Activated naive CD4-positive, alpha-beta T cell treated with anti-CD3 and anti-CD28 coated beads for 36 hours (primary cell): ENCODE measurements around the gene PRDM1. TPM values are rescaled to one million over a fixed set of nuclear protein-coding genes. Genes with fewer than 3 reads are reported as not detected.

Experiments
- CTCF ChIA-PET: fragments of 350-600 bp; sonication (Branson Sonifier 250); formaldehyde crosslinking; loops from one replicate; lab custom pipeline; 2021; ENCODE audit warnings: antibody characterized with exemption; lab: Charles Lee
- DNase-seq: peaks from one replicate; pipeline ENCODE4 v3.0.0-alpha.2; 2020
- H3K27ac Mint-ChIP-seq: one replicate; pipeline ENCODE4 v1.8.0; 2021; ENCODE audit warnings: mild to moderate bottlenecking, mixed read lengths
- H3K27me3 Mint-ChIP-seq: one replicate; pipeline ENCODE4 v1.8.0; 2021; ENCODE audit warnings: low read depth, mixed read lengths
- H3K36me3 Mint-ChIP-seq: one replicate; pipeline ENCODE4 v1.8.0; 2021; ENCODE audit warnings: low read depth, mixed read lengths
- H3K4me1 Mint-ChIP-seq: one replicate; pipeline ENCODE4 v1.8.0; 2021; ENCODE audit warnings: low read depth, mixed read lengths
- H3K4me3 Mint-ChIP-seq: one replicate; pipeline ENCODE4 v1.8.0; 2021; ENCODE audit warnings: mild to moderate bottlenecking, moderate library complexity, mixed read lengths
- H3K9me3 Mint-ChIP-seq: one replicate; pipeline ENCODE4 v1.8.0; 2021; ENCODE audit warnings: mixed read lengths
- intact Hi-C: fragments of 100-400 bp; cut with micrococcal nuclease; formaldehyde crosslinking; loops from one replicate; pipeline ENCODE4 v1.15.1; 2023
- total RNA-seq, 2 experiments: library from RNA; stranded (reverse); gene quantifications; one replicate each; pipeline ENCODE4 v1.2.3, GENCODE V29; 2021

PRDM1 gene
- total RNA-seq, 2 experiments from 2014 or later = 3.4 to 4.0 TPM

DNA sequence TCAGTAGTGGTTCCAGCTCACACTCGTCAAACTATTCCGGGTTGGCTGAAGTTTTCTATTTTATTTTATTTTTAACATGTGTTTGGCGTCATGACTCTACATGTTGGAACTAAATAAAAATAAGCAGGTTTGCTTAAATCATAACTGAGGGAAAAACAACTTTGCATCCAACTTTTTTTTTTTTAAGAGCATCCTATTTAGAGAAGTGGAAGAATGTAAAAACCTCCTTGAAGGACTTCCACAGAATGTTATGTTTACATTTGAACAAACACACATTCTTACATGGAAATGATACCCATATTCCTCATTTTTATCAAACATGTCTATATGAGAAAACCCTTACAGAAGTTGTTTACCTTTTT, 659 bp downstream of the PRDM1 start:
- H3K4me3 Mint-ChIP-seq = peak overlapping the region; percentile 63
- peaks cover 48% of the 10 kb centered on the region for H3K27me3 Mint-ChIP-seq
- H3K9me3 Mint-ChIP-seq = no peaks in the 10 kb centered on the region
- no peaks in the 10 kb centered on the region for H3K36me3 Mint-ChIP-seq
- DNase-seq = no peak
- H3K27ac Mint-ChIP-seq = no peak overlapping the region
- CTCF ChIA-PET = interaction anchor here (0.7 to 2.7 kb wide), 5 partner anchors 19 to 421 kb away, joined by 3 to 12 read pairs (median 6); no protein-coding TSS in a partner anchor
- intact Hi-C loops = loop anchor here (1.0 to 2.0 kb wide), 7 partner anchors 12 to 602 kb away; no protein-coding TSS in a partner anchor
- H3K4me1 Mint-ChIP-seq = peaks cover 51% of the 10 kb centered on the region

DNA sequence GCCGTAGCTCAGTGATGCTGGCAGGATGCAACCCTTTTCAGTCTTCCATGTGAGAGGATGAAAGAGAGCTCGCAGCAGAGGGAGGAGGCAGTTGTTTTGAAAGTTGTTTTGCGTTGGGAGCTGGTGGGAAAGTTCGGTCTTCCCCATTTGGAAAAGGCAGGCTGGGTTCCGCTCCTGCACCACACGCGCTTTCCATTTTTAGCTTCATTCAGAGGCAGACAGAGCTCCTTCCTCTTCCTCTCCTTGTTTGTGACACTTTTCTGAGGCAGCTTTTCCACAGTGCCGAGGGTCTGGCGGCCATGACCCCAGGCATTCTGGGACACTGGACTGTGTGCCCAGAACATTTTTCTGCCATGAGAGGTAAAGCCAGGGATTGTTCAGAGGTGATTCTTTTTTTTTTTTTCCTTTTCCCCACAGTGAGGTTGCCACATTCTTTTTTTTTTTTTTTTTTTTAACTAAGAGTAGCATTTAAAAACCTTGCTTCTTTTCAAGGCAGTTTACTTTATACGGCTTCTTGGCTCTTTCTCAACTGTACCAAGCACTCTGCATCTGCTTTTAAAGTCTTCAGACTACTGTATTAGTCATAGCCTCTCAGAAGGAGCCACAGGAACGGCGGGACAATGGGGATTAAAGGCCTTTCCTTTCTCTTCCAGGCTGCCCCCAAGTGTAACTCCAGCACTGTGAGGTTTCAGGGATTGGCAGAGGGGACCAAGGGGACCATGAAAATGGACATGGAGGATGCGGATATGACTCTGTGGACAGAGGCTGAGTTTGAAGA, 1.6 kb downstream of the PRDM1 start:
- Mint-ChIP-seq H3K4me1 (peaks cover 47% of the 10 kb centered on the region), H3K36me3 (no peaks in the 10 kb centered on the region), H3K27ac (no peak overlapping the region), H3K9me3 (no peaks in the 10 kb centered on the region), H3K4me3 (peak overlapping the region; percentile 63), H3K27me3 (peaks cover 48% of the 10 kb centered on the region)
- CTCF ChIA-PET = interaction anchor here (2.7 kb wide), 1 partner anchor 136 kb away, joined by 12 read pairs; no protein-coding TSS in a partner anchor
- no peak for DNase-seq
- intact Hi-C loops = loop anchor here (2.0 kb wide), 1 partner anchor 355 kb away; no protein-coding TSS in a partner anchor

- CTCF ChIA-PET = interaction anchor here (0.6 to 2.2 kb wide), 8 partner anchors 80 to 357 kb away, joined by 3 to 27 read pairs (median 4); no protein-coding TSS in a partner anchor
- Mint-ChIP-seq H3K27ac (no peak overlapping the region), H3K9me3 (no peaks in the 10 kb centered on the region), H3K36me3 (no peaks in the 10 kb centered on the region), H3K4me3 (no peak overlapping the region), H3K4me1 (peaks cover 42% of the 10 kb centered on the region), H3K27me3 (peaks cover 40% of the 10 kb centered on the region)
- DNase-seq = no peak
- intact Hi-C loops = loop anchor here (1.0 to 10.0 kb wide), 4 partner anchors 133 to 1635 kb away; no protein-coding TSS in a partner anchor
Measured at GRCh38 chr6:106090001-106090400, 3.9 kb downstream of the PRDM1 start.

DNA sequence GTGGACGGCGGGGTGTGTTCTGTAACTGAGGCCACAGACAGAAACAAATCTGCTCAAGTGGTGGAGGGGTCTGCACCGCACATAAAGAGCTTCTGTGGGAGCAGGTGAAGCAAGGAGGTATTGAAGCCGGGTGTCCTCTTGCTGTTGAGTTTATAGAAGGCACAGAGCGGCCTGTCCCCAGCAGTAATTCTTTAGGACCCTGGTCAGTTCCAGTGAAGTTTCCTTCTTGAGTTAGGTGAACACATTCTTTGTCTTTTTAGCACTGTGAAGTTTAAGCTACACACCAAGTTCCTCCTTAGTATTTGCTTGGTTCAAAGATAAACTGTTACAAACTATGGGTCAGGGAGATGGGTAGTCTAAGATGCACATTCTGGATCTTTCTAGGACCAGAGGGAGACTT, 6.1 kb downstream of the PRDM1 start:
- Mint-ChIP-seq H3K27ac (no peak overlapping the region), H3K4me1 (peaks cover 43% of the 10 kb centered on the region), H3K36me3 (no peaks in the 10 kb centered on the region), H3K9me3 (no peaks in the 10 kb centered on the region), H3K27me3 (peaks cover 38% of the 10 kb centered on the region), H3K4me3 (no peak overlapping the region)
- intact Hi-C loops = loop anchor here (10.0 kb wide), 2 partner anchors 353 to 1633 kb away; no protein-coding TSS in a partner anchor
- CTCF ChIA-PET = interaction anchor here (1.0 to 2.6 kb wide), 3 partner anchors 90 to 208 kb away, joined by 3 to 15 read pairs (median 5); no protein-coding TSS in a partner anchor
- no peak for DNase-seq

- no peak overlapping the region for H3K27ac Mint-ChIP-seq
- H3K36me3 Mint-ChIP-seq = no peaks in the 10 kb centered on the region
- DNase-seq = no peak
- peaks cover 21% of the 10 kb centered on the region for H3K27me3 Mint-ChIP-seq
- intact Hi-C loops = loop anchor here (10.0 kb wide), 2 partner anchors 350 to 1630 kb away; no protein-coding TSS in a partner anchor
- H3K4me1 Mint-ChIP-seq = peaks cover 56% of the 10 kb centered on the region
- no peak overlapping the region for H3K4me3 Mint-ChIP-seq
- CTCF ChIA-PET = interaction anchor here (2.6 kb wide), 1 partner anchor 129 kb away, joined by 15 read pairs; no protein-coding TSS in a partner anchor
- H3K9me3 Mint-ChIP-seq = no peaks in the 10 kb centered on the region
Measured at GRCh38 chr6:106094261-106094963, 8.3 kb downstream of the PRDM1 start.

- no peak overlapping the region for H3K4me3 Mint-ChIP-seq
- intact Hi-C loops = loop anchor here (5.0 to 10.0 kb wide), 4 partner anchors 350 to 1727 kb away; partner anchors contain the start of gene SCML4
- H3K27me3 Mint-ChIP-seq = peaks cover 17% of the 10 kb centered on the region
- no peaks in the 10 kb centered on the region for H3K36me3 Mint-ChIP-seq
- peaks cover 60% of the 10 kb centered on the region for H3K4me1 Mint-ChIP-seq
- no peaks in the 10 kb centered on the region for H3K9me3 Mint-ChIP-seq
- CTCF ChIA-PET = no interaction called here
- H3K27ac Mint-ChIP-seq = no peak overlapping the region
- no peak for DNase-seq
Measured at GRCh38 chr6:106094964-106095335, 8.8 kb downstream of the PRDM1 start.

DNA sequence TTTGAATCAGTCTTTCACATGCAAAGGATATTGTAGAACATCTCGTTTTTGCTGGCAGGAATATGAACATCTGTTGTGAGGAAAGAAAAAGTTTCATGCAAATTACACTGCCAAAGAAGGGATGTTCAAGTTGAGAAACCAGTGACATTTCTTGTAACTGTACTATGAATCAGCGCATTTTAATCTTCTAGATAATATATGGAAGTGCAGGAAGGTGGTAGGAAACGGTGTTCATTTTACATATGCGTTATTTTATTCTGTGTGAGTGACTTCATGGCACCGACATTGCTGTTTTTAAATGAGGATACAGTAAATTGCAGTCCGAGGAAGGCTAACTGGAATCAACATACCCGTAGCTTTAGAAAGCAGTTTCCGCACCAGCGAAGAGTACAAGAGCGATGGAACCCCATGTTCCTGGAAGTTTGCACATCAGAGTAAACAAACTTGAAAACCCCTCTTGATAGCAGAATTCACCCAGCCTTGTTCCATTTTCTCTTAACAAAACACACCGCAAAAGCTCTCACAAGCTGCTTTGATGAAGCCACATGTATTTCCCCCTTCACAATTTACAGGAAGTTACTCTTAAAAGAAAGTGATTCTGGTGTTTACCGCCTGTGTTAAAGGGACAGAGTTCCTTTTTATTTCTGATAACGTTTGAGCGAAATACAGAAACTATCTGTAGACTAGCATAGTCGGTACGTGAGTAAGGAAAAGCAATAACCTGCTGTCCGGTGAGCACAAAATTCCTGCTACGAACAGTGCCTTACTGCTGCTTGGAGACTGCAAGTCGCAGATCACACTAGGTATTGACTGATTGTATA, 11.5 kb downstream of the PRDM1 start:
- peak; percentile 74 for DNase-seq
- CTCF ChIA-PET = interaction anchor here (0.5 to 5.2 kb wide), 4 partner anchors 14 to 239 kb away, joined by 3 to 23 read pairs (median 4); no protein-coding TSS in a partner anchor
- Mint-ChIP-seq H3K27me3 (peaks cover 10% of the 10 kb centered on the region), H3K4me3 (peak overlapping the region; percentile 77), H3K27ac (peak overlapping the region; percentile 98), H3K9me3 (no peaks in the 10 kb centered on the region), H3K4me1 (peaks cover 84% of the 10 kb centered on the region), H3K36me3 (no peaks in the 10 kb centered on the region)
- intact Hi-C loops = loop anchor here (1.0 to 10.0 kb wide), 24 partner anchors 11 to 1725 kb away; partner anchors contain the start of genes ATG5, PRDM1 and SCML4

GRCh38 chr6:106098383-106099234, 12.5 kb downstream of the PRDM1 start:
- H3K27ac Mint-ChIP-seq = peak overlapping the region; percentile 98
- intact Hi-C loops = loop anchor here (1.0 to 10.0 kb wide), 21 partner anchors 12 to 1724 kb away; partner anchors contain the start of genes PRDM1 and SCML4
- peak; percentile 96 for DNase-seq
- peaks cover 10% of the 10 kb centered on the region for H3K27me3 Mint-ChIP-seq
- CTCF ChIA-PET = interaction anchor here (1.0 to 5.2 kb wide), 6 partner anchors 10 to 198 kb away, joined by 3 to 23 read pairs (median 4); no protein-coding TSS in a partner anchor
- H3K4me1 Mint-ChIP-seq = peaks cover 93% of the 10 kb centered on the region
- H3K36me3 Mint-ChIP-seq = no peaks in the 10 kb centered on the region
- no peaks in the 10 kb centered on the region for H3K9me3 Mint-ChIP-seq
- peak overlapping the region; percentile 77 for H3K4me3 Mint-ChIP-seq

- CTCF ChIA-PET = interaction anchor here (1.0 to 5.2 kb wide), 7 partner anchors 10 to 199 kb away, joined by 3 to 23 read pairs (median 4); no protein-coding TSS in a partner anchor
- Mint-ChIP-seq H3K36me3 (peaks cover 2% of the 10 kb centered on the region), H3K4me3 (peak overlapping the region; percentile 77), H3K9me3 (no peaks in the 10 kb centered on the region), H3K27ac (peak overlapping the region; percentile 98), H3K27me3 (peaks cover 10% of the 10 kb centered on the region), H3K4me1 (peaks cover 92% of the 10 kb centered on the region)
- intact Hi-C loops = loop anchor here (2.0 to 10.0 kb wide), 6 partner anchors 124 to 1723 kb away; partner anchors contain the start of gene SCML4
- DNase-seq = no peak
Measured at GRCh38 chr6:106099235-106099537, 13.1 kb downstream of the PRDM1 start.

- Mint-ChIP-seq H3K36me3 (peaks cover 11% of the 10 kb centered on the region), H3K4me3 (peak overlapping the region; percentile 22)
Measured at GRCh38 chr6:106100755-106101154, 14.6 kb downstream of the PRDM1 start.

More at GRCh38 chr6:106100755-106101154, 14.6 kb downstream of the PRDM1 start:
- Mint-ChIP-seq H3K27me3 (peaks cover 10% of the 10 kb centered on the region), H3K4me1 (peaks cover 84% of the 10 kb centered on the region), H3K9me3 (no peaks in the 10 kb centered on the region), H3K27ac (peak overlapping the region; percentile 39)
- no peak for DNase-seq
- CTCF ChIA-PET = interaction anchor here (5.2 kb wide), 1 partner anchor 123 kb away, joined by 23 read pairs; no protein-coding TSS in a partner anchor
- intact Hi-C loops = no loop called here
